H1 (cell line): ENCODE measurements around the gene KCTD16. TPM values are rescaled to one million over a fixed set of nuclear protein-coding genes. Genes with fewer than 3 reads are reported as not detected.

Experiments used
- CEBPB ChIP-seq: IDR thresholded peaks from 2 replicates; pipeline ENCODE4 v1.6.1; 2012; ENCODE audit warnings: low read depth, low read length
- CHD7 ChIP-seq: fragments of 300-600 bp; sonication (generic); IDR thresholded peaks from 2 replicates; pipeline ENCODE4 v1.7.1; 2012; ENCODE audit warnings: low read length, moderate library complexity, mild to moderate bottlenecking, inconsistent platforms; ENCODE audit not compliant: insufficient replicate concordance
- CTBP2 ChIP-seq: IDR thresholded peaks from 2 replicates; pipeline ENCODE4 v1.7.0; 2011; ENCODE audit warnings: borderline replicate concordance, mild to moderate bottlenecking, moderate library complexity, mixed read lengths, low read length; ENCODE audit not compliant: insufficient read depth, insufficient read length
- CTCF ChIP-seq, 3 experiments: IDR thresholded peaks; 1 replicate in 2 of 3; 2 replicates in 1 of 3; pipeline versions ENCODE4 v1.5.1 to v1.6.1; 2011; ENCODE audit warnings: low read length in 3 of 3, mild to moderate bottlenecking in 3 of 3, inconsistent platforms in 2 of 3, low read depth in 1 of 3, moderate library complexity in 1 of 3; ENCODE audit not compliant: insufficient read depth in 1 of 3; ENCODE audit errors: control extremely low read depth in 1 of 3
- RBBP5 ChIP-seq: IDR thresholded peaks from 2 replicates; pipeline ENCODE4 v1.7.1; 2012; ENCODE audit warnings: low read depth, mild to moderate bottlenecking, inconsistent platforms, low read length, moderate library complexity, borderline replicate concordance
- SIN3A ChIP-seq, 2 experiments: IDR thresholded peaks in 1 of 2; conservative IDR thresholded peaks in 1 of 2; 2 replicates each; pipeline ENCODE4 v1.6.1; 2011 to 2012; ENCODE audit warnings: low read length in 2 of 2, improper control_type of control experiment in 1 of 2, low read depth in 1 of 2, mild to moderate bottlenecking in 1 of 2
- SP4 ChIP-seq: IDR thresholded peaks from 2 replicates; pipeline ENCODE4 v1.6.1; 2012; ENCODE audit warnings: low read length, inconsistent platforms
- SRF ChIP-seq: IDR thresholded peaks from 2 replicates; pipeline ENCODE4 v1.6.1; 2011; ENCODE audit warnings: mild to moderate bottlenecking, low read depth, low read length, moderate library complexity
- polyA plus RNA-seq, 7 experiments: library from polyadenylated mRNA; depleted of rRNA in 3 of 7; stranded (reverse) in 5 of 7; unstranded in 2 of 7; fragments of >200 nt in 5 of 7; fragments of 200-250 nt in 2 of 7; gene quantifications; 1 replicate in 5 of 7; 2 replicates in 1 of 7; 4 replicates in 1 of 7; pipeline versions ENCODE4 v1.2.1 to v1.2.3, GENCODE V29; 2011 to 2013; ENCODE audit warnings: missing spikeins in 2 of 7, mixed read lengths in 2 of 7
- total RNA-seq: library from RNA; stranded (reverse); fragmentation: NEBNext Ultra II Directional; extraction: Animal tissue kit (Norgen Biotek cat#: 25700); gene quantifications from 2 replicates; pipeline ENCODE4 v1.2.1, GENCODE V29; 2021

Gene KCTD16
- total and polyA plus RNA-seq, 2 of the 8 experiments (the other 6 are each of a cell fraction or from before 2014, with no cell fraction given) = 0.03 to 0.24 TPM

GRCh38 chr5:144135113-144135762 is 35.4 kb upstream of the KCTD16 start (continued):
- TF ChIP-seq CHD7 (no peak), SIN3A (conservative IDR thresholded peaks at IDR 0.05 in 1 of 2, IDR thresholded peaks at IDR 0.05 in 1 of 2; ENCODE audit: low read depth in 1 of 2, low read length in 2 of 2) (no peak), CTCF (IDR thresholded peaks at IDR 0.05; ENCODE audit: control extremely low read depth in 1 of 3, insufficient read depth in 1 of 3, low read depth in 1 of 3, low read length in 3 of 3) (no peak), CEBPB (no peak), CTBP2 (no peak), SP4 (no peak), RBBP5 (no peak), SRF (no peak)
